ENCODE results near the gene TAC3.
"Not testable (repeated sequence)": the region's sequence is repeated elsewhere in the genome, so short reads cannot be mapped to it uniquely, and the experiment has no call there.

Gene TAC3

DNA sequence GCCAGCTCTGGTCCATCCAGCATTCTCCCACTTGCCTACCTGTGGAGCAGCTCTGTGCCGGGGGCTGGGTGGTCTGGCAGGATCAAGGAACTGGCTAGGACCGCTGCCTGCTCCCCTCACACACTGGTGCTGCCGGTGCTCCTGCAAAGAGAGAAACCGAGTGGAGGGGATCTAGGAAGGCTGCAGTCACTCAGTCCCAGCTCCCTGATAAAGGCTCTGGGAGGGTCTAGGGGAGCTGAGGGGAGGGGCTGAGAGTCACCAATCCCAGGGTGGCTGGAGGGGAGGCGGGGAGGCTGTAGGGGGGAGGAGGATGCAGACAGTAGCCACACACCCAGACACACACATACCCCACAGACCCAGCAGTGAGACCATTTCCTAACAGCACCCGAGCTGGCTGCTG is at the start of gene TAC3:
TAC3 (minus strand) TSS at position 182 of the 400 bp plus-strand sequence. CDS start 732 bp downstream, outside the sequence.
- DNase-seq: no peak

DNA sequence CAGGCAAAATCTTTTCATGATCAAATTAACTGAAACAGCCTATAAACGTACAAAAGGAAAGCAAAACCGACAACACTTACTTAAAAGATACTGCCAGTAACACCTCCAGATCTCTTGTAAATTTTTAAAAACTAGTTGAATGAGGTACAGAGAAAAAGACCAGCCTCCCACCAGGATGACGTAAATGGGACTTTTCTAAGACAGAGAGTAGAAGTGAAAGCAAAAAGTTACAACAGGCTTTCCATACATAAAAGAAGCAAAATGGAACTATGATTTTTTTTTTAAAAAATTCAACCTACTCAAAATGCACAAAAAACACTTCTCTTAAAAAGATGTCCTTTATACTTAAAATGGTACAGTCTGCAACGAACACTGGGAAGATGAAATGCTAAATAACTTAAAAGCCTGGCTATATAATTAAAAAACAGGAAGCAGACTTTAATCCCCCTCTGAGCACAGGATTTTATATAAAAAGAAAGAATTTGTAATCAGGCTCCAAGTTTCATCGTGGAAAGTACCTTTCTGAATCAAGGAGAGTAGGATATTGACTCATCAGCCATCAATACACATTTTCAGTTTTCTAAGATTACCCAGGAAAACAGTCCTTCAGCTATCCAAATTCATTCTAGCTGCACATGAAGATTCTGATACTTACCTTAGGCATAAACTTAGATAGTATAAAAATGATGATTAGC is 47.8 kb upstream of the TAC3 start:
- no peak for DNase-seq

DNA sequence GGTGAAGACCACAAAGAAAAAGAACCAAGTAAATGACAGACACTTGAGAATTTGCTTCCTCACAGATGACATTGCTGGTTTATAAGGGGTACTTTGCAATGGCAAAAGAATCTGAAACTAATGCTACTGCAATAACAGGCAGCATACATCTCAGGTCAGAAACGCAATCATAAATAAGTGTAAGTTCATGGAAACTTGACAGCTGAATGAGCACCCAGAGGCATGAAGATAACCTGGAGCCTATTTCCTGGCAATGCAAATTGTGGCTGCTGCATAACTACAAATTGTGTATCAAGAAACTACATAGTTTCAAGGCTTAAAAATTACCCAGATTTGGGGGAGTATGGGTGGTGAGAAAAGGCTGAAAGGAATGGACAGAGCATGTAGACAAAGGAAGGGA is 42.1 kb upstream of the TAC3 start:
- DNase-seq: no peak

DNA sequence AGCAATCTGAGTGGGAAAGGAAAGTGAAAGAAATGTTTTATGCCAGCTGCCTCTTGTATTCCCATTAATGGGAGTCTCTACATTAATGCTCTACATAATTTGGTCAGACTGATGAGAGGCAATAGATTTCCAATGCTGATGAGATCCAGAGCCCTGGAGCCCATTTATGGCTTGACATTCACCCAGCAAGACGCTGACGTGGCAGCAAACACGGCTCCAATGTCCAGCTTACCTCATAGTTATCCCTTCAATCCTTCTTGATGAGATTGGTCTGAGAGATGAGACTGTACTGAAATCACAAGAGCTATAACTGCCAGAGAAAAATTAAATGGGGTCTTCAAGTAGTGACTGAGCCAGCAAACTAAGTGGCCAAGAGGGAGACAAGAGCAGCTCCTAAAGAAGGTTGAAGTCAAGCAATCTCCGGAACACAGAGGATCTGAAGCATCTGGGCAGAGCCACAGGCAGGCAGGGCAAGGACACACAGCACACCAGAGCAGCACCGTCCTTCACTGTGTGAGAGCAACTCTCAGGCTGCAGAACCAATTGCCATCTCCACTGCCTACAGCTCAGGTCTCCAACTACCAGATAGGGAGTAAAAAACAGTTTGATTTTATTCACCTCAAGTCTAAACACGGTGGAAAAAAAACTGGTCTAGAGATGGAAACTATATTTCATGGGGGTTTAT is 40.9 kb upstream of the TAC3 start:
- no peak for DNase-seq

DNA sequence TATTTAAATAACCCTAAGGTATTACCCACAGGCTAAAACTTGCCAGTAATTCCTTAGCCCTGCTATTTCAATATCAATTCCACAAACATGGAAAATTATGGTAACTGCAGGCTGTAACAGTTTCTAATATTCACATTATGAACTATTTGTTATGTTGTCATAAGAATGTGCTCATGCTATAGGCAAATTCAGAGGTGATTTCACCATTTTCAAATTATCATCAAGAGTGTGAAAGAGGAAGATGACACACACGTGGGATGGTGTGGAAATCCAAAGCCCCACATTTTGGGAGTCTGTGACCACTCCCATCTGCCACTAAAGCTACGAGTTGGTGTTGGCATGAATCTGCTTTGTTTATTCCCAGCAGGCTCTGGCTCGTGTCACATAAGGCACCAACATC is 39.5 kb upstream of the TAC3 start:
- no peak for DNase-seq

DNA sequence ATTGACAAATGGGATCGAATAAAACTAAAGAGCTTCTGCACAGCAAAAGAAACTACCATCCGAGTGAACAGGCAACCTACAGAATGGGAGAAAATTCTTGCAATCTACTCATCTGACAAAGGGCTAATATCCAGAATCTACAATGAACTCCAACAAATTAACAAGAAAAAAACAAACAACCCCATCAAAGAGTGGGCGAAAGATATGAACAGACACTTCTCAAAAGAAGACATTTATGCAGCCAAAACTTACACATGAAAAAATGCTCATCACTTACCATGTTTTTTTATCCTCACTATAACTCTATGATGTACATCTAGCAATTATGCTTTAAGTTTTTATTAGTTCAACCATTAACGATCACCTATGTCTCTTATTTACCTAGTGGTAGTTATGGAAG is 37.6 kb upstream of the TAC3 start:
- not testable (repeated sequence) for DNase-seq

DNA sequence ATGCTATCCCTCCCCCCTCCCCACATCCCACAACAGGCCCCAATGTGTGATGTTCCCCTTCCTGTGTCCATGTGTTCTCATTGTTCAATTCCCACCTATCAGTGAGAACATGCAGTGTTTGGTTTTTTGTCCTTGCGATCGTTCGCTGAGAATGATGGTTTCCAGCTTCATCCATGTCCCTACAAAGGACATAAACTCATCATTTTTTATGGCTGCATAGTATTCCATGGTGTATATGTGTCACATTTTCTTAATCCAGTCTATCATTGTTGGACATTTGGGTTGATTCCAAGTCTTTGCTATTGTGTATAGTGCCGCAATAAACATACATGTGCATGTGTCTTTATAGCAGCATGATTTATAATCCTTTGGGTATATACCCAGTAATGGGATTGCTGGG is 36.8 kb upstream of the TAC3 start:
- DNase-seq: not testable (repeated sequence)

DNA sequence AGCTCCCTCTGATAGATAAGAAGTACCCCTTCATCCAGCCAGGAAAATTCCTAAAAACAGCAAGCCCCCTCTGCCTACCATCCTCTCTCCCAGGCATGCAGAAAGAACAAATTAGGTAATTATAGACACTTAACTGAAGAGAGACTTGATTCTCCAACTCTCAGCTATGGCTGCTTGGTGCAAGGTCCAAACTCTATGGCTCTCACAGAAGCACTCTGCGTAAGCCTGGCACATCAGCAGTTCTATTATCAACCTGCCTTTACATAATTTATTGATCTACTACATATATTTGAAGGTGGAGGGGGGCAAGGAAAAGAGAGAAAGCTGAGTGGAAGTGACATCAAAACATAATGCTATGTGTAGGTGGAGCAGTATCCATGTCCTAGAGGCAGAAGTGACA is 34.7 kb upstream of the TAC3 start:
- DNase-seq: no peak

DNA sequence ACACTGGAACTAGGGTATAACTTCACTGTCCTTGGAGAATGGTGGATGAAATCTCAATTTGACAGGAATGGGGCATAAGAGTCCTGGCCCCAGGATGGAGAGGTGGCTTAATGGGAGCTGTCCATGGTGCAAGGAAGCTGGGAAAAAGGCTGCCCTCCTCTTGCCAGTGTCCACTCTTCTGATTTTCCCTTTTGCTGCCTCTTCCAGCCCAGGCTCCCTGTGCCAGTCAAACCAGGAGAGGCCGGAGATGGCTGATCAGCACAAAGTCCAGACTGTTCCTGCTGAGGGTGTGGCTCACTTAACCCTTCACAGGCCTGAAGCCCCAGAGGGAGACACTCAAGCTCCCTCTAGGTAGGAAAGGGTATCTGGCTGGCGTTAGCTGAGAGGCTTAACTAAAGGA is 33.6 kb upstream of the TAC3 start, which contains the start of gene MYO1A:
MYO1A (minus strand) TSS at position 240 of the 400 bp plus-strand sequence. CDS start 1,806 bp downstream, outside the sequence.
- peak; percentile 20 for DNase-seq

DNA sequence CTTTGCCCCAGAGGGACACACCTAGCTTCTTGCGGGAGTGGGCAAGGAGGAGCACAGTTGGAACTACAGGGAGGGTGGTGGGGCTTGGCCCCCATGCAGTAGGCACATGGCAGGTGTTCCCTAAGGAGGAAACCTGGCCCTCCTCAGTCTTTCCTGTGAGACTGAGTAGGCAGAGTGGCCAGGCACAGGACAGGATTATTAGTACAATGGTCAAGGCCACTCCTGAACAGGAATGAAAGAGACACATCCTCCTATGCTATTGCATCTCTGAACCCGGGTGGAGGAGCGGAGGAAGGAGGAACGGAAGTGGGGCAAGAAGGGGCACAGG is 32.8 kb upstream of the TAC3 start:
- DNase-seq: no peak

DNA sequence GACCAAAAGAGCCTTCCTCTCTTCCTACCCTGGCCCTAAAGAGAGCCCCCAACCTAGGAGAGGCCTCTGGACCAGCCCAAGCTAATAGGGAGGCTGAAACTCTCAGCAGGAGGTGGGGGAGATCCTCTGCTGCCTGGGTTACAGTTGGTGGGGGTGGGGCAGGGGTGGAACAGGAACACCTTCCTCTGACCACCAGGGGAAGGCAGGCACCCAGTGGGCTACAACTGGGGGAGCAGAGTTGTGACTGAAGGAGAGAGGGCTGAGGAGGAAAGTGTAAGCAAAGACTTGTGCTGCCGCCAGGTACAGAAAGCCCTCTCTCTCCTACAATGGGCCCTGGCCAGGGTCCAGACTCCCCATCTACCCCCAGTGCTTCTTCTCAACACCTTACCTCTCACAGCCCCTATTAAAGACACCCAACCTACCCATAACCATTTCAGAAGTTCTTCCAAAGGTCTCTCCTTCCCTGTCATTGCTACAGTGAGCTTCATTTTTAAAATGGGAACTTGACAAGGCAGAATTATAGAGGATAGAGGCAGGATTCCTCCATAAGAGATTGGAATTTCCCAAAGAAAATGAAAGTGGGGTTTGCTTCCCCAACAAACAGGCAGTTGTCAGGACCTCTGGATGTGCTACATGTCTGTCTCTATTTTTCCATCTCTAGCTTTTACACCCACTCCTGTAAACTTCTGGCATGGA is 32.2 kb upstream of the TAC3 start:
- no peak for DNase-seq

DNA sequence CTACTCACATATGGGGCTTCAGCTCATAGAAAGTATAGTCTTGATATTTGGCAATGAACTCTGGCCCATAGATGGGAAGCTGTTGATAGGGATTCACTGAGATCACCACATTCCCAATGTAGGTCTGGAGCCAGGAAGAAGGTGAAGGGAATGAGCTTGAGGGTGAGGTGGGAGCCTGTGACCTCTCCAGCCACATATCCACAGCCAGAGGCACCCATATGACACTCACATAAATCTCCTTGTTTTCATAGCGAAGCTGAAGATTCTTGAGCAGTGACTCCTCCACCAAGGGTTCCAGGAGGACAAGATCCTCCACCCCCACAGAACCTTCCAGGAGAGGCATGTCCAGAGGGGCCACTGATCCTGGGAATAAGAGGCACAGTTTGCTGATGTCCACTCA is 31.7 kb upstream of the TAC3 start:
- DNase-seq: peak; percentile 89

DNA sequence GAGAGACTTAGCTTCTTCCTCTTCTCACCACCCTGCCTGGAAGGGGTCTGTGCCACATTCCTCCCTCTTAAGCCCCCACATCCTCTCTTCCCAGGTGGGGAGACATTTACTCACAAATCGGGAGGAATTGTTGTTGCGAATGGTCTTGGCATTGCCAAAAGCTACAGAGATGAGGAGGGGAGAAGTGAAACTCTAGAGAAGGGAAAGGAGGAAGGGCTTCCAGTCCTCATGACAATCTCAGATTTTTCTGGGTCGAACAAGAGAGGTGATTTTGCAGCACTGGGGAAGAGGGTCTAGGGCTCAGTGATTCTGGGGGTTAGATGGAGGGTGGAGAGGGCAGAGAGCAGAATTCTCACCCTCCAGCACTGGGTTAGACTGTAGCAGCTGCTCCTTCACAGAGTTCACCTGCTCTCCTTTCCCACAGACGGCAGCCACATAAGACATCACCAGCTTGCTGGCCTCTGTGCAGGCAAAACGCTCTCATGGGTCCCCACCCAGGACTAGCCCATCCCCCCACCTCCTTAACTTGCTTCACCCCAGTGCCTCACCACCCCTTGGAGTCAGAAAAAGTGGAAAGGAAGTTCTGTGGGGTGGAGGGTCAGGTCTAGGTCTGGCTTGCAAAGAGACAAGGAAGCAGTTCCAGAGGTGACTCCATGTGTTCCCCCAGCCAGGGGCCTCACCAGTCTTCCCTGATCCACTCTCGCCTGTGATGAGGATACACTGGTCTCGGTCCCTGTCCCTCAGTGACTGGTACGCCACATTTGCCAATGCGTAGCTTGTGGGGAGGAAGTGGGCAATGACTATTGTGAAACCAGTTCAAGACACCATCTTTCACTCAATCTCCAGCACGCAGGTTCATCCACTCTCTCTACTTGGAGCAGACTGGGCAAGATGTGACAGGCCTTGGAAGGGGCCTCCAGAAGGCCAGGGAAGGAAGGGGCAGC is 30.9 kb upstream of the TAC3 start:
- DNase-seq: no peak

DNA sequence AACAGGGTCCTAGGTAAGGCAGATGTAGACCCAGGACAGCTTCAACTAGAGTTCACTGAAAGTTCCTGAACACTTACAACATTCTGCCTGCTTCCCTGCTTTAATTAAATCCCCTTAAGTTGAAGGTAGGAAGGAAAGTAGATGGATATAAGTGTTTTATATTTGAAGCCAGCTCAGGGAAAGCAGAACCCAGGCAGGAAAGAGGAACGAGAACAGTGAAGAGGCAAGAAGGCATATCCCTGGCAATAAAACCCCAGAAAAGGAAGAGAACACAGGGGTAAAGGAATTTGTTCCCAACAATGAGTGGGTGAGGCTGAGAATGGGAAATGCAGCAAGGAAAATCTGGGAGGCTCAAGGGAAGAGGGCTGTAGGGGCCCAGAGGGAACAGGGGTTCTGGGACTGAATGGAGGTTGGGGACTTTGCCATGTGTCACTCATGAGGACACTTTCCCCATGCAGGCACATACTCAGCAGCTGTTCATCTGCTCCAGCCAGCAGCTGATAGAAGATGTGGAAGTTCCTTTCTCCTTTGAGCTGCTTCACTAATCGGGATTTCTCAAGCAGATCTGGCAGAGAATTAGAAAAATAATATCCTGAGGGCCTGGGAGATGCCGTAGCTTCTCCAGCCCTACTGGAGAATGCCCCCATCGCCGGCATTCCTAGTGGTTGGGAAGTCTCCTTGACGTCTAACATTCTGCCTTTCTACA is 29.9 kb upstream of the TAC3 start:
- peak; percentile 26 for DNase-seq

DNA sequence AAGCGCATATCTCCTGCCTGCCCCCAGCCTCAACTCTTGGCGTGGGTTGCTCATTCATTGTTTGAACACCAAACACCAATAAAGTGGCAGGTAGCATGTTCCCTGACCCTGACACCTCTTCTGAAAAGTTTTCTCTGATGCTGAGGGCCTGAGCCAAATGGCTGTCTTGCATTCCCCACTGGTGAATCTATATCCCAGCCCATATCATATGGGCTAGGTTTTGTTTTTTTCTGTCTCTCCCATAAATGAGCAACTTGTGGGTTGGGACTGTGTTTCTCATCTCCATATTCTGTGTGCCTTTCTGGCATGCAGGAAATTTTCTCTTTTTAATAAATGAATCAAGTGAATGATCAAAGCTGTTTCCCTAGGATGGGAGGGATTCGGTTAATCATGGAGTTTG is 28.6 kb upstream of the TAC3 start:
- DNase-seq: peak; percentile 27

DNA sequence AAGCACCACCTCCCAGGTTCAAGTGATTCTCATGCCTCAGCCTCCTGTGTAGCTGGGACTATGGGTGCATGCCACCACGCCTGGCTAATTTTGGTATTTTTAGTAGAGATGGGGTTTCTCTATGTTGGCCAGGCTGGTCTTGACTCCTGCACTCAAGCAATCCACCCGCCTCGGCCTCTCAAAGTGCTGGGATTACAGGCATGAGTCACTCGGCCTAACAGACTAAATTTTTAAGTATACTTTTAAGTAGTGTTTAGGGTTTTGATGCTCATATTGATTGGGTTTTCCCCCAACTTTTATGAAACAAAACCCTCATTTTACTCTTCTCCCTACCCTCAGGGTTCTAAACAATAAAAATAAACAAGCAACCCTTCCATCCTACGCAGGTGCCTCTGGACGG is 28.1 kb upstream of the TAC3 start:
- DNase-seq: no peak

DNA sequence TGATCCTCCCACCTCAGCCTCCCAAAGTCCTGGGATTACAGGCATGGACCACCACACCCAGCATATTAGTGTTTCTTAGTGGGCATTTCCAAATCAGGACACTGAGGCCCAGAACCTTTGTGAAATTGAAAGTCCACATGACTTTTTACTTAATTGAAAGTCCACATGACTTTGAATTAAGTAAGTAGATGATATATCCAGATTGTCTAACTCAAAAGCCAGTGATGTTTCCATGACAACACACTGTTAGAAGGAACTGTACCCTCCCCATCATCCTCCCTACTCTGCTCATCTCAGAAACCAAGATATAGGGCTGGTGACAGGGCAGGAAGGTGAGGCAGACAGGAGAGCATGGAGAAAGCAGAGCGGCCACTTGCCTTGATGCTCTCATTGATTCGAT is 26.4 kb upstream of the TAC3 start:
- DNase-seq: no peak

DNA sequence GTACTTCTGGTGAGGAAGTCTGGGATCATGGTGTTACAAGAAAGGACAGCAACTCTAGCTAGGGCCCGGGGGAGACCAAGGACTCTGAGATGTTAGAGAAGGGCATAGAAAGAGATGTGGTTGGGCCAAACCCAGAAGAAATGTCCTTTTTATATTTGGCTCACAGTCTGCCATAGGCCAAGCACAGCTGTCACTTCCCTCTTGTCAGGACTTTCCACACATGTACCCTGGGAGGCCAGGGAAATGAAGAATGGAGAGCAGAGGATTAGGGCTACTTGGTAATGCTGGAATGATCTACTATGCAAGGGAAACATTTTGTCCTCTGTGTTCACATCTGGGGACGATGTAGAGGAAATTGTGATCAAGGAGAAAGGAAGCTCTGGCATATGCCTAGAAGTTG is 24.4 kb upstream of the TAC3 start:
- no peak for DNase-seq

DNA sequence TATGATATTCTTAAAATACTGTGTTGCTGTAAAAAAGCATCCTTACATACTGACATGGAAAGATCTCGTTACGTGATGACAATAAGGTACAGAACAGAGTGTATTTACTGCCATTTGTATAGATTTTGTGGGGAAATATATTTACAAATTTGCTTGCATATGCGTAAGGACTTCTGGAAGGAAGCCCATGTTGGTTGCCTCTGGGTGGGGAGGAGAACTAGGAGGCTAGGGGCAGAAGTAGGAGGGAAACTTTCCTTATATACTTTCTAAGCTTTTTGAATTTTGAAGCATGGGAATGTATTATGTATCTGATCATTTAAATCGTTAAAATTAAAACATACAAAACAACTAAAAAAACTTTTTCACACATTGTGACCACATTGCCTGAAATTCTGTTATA is 23.9 kb upstream of the TAC3 start:
- DNase-seq: no peak

DNA sequence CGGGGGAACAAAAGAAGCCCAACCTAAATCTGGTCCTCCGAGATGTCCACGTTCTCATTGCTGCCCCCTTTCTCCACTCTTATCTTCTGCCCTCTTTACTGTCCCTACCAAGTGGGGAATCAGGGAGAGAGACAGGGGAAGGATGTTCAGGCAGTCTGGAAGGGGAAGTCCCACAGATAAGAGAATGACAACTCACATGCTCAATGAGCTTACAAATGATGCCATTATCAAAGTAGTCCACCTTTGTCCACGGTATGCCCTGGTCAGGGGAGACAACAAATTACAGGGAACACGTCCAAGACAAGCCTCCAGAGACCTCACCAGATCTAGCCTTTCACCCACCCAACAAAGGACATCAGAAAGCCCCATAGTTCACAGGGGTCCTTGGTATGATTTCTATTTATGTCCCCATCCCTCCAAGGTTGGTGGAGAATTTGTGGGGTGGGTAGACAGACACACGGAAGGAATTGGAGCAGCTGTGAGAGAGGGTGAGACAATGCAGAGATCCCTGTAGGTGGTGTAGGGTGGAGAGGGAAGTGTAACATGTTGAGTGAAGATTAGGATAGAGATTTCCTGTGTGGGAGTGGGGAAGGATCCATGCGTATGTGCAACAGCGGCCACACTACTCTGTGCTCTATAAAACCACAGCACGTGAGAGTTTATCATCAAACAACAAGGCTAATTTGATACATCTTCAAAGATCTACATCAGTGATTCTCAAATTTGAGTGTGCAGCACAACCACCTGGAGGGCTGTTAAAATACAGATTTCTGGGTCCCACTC is 22.9 kb upstream of the TAC3 start:
- no peak for DNase-seq

DNA sequence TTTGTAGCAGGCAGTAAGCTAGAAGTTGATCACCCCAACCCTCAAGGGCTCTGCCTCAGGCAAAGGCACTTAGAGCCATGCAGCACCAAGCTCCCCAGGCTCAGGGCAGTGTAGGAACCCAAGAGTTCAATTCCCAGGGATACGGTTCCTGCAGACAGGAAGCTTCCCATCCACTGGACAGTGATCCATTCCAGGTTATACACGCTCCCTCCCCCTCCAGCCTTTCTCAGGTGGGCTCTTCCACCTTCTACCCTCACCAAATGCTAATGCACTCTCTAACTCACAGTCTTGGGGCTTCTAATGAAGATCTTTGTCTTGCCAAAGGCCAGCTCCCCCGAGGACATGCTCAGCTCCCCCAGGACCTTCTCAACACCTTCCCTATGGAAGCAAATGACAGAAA is 20.9 kb upstream of the TAC3 start:
- no peak for DNase-seq

DNA sequence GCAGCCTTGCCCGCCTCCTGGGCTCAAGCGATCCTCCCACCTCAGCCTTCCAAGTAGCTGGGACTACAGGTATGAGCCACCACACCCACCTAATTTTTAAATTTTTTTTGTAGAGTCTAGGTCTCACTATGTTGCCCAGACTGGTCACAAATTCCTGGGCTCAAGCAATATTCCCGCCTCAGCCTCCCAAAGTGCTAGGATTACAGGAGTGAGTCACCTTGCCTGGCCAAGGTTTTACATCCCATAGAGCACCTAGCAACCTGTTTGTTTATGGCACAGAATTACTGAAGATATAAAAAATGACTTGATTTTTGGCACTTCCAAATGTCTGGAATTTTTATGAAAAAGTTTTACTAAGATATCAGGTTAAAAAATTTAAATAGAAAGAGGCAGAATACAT is 17.1 kb upstream of the TAC3 start:
- DNase-seq: no peak

Data from EL (cell line).